Activated CD4-positive, alpha-beta memory T cell treated with anti-CD3 and anti-CD28 coated beads for 36 hours (primary cell): ENCODE results near the gene UVRAG. TPM values are rescaled to one million over a fixed set of nuclear protein-coding genes. Genes with fewer than 3 reads are reported as not detected.

Experiments used
- CTCF ChIA-PET: fragments of 350-600 bp; sonication (Branson Sonifier 250); formaldehyde crosslinking; loops from one replicate; lab custom pipeline; 2021; ENCODE audit warnings: antibody characterized with exemption, inconsistent platforms; lab: Charles Lee
- POLR2A ChIA-PET: fragments of 350-600 bp; sonication (Branson Sonifier 250); formaldehyde crosslinking; loops from one replicate; lab custom pipeline; 2021; ENCODE audit warnings: antibody characterized with exemption; lab: Charles Lee
- DNase-seq: peaks from one replicate; pipeline ENCODE4 v3.0.0-alpha.2; 2020
- H3K27ac Mint-ChIP-seq: one replicate; pipeline ENCODE4 v1.8.0; 2021; ENCODE audit warnings: mixed read lengths
- H3K27me3 Mint-ChIP-seq: one replicate; pipeline ENCODE4 v1.8.0; 2021; ENCODE audit warnings: mixed read lengths
- H3K36me3 Mint-ChIP-seq: one replicate; pipeline ENCODE4 v1.8.0; 2021; ENCODE audit warnings: mixed read lengths
- H3K4me1 Mint-ChIP-seq: one replicate; pipeline ENCODE4 v1.8.0; 2021; ENCODE audit warnings: low read depth, mixed read lengths
- H3K4me3 Mint-ChIP-seq: one replicate; pipeline ENCODE4 v1.8.0; 2021; ENCODE audit warnings: mild to moderate bottlenecking, mixed read lengths
- H3K9me3 Mint-ChIP-seq: one replicate; pipeline ENCODE4 v1.8.0; 2021; ENCODE audit warnings: mixed read lengths
- intact Hi-C: fragments of 100-400 bp; cut with micrococcal nuclease; formaldehyde crosslinking; loops from one replicate; pipeline ENCODE4 v1.15.1; 2023
- total RNA-seq, 2 experiments: library from RNA; stranded (reverse); gene quantifications; one replicate each; pipeline ENCODE4 v1.2.3, GENCODE V29; 2021

UVRAG gene
- total RNA-seq, 2 experiments from 2014 or later = 15.5 to 16.7 TPM

- intact Hi-C loops = no loop called here
- Mint-ChIP-seq H3K27ac (no peak overlapping the region), H3K36me3 (no peaks in the 10 kb centered on the region), H3K4me3 (no peak overlapping the region), H3K4me1 (peaks cover 3% of the 10 kb centered on the region), H3K9me3 (no peaks in the 10 kb centered on the region), H3K27me3 (peaks cover 2% of the 10 kb centered on the region)
- ChIA-PET CTCF (interaction anchor here (2.8 kb wide), 1 partner anchor 13 kb away, joined by 12 read pairs; no protein-coding TSS in a partner anchor), POLR2A (no interaction called here)
- DNase-seq = no peak
These were observed 350.1 kb downstream of the UVRAG start for GRCh38 chr11:76164861-76165751.

DNA sequence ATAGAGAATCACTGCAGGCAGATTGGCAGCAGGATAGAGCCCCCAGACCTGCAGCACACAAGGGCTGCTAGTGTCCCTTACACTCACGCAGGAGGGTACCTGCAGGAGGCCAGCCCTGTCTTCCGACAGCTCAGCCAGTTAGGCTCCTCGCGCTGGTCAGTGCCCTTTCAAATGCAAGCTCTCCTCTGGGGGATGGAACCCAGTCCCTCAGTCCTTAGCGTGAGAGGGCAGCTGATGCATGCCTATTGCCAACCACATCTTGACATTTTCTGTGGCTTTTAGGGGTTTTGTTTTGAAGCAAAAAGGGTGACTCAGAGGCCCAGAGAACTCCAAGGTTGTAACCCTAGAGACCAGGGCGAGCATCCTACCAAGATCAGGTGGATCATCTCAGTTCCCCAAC lies 351.3 kb downstream of the UVRAG start:
- ChIA-PET CTCF (interaction anchor here (2.8 kb wide), 1 partner anchor 14 kb away, joined by 12 read pairs; no protein-coding TSS in a partner anchor), POLR2A (no interaction called here)
- H3K9me3 Mint-ChIP-seq = no peaks in the 10 kb centered on the region
- H3K27me3 Mint-ChIP-seq = peaks cover 2% of the 10 kb centered on the region
- H3K4me1 Mint-ChIP-seq = peaks cover 3% of the 10 kb centered on the region
- DNase-seq = peak; percentile 59
- intact Hi-C loops = no loop called here
- H3K36me3 Mint-ChIP-seq = no peaks in the 10 kb centered on the region
- no peak overlapping the region for H3K4me3 Mint-ChIP-seq
- no peak overlapping the region for H3K27ac Mint-ChIP-seq

GRCh38 chr11:76167590-76167989 lies 352.6 kb downstream of the UVRAG start:
- H3K9me3 Mint-ChIP-seq = no peaks in the 10 kb centered on the region
- H3K36me3 Mint-ChIP-seq = no peaks in the 10 kb centered on the region
- H3K27me3 Mint-ChIP-seq = peaks cover 2% of the 10 kb centered on the region
- no peak overlapping the region for H3K27ac Mint-ChIP-seq
- CTCF ChIA-PET = interaction anchor here (2.8 kb wide), 1 partner anchor 15 kb away, joined by 12 read pairs; no protein-coding TSS in a partner anchor
- H3K4me3 Mint-ChIP-seq = no peak overlapping the region
- no peak for DNase-seq
- POLR2A ChIA-PET = no interaction called here
- intact Hi-C loops = no loop called here
- H3K4me1 Mint-ChIP-seq = peaks cover 3% of the 10 kb centered on the region

DNA sequence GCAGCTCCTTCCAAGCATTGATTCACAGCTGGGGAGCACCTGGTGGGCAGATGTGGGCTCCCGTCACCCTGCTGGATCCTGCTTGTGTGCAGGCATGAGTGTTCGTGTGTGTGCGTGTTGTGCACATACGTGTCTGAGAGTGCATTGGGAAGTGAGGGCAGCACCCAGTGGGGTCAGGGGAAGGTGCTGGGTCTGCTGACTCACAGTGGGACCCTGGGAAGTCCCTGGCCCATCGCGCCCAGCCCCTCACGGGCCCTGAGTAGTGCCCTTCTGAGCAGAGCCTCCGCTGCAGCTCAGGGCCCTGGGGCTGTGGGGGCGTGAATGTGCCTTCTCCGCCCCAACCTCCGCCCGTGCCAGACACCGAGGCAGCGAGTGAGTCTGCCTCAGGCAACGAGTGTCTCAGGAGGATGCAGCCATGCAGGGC lies 354.5 kb downstream of the UVRAG start:
- intact Hi-C loops = no loop called here
- CTCF ChIA-PET = no interaction called here
- DNase-seq = no peak
- H3K27me3 Mint-ChIP-seq = no peaks in the 10 kb centered on the region
- no peaks in the 10 kb centered on the region for H3K36me3 Mint-ChIP-seq
- peaks cover 3% of the 10 kb centered on the region for H3K4me1 Mint-ChIP-seq
- H3K4me3 Mint-ChIP-seq = no peak overlapping the region
- no peaks in the 10 kb centered on the region for H3K9me3 Mint-ChIP-seq
- H3K27ac Mint-ChIP-seq = no peak overlapping the region
- POLR2A ChIA-PET = no interaction called here

- POLR2A ChIA-PET = no interaction called here
- intact Hi-C loops = no loop called here
- peaks cover 3% of the 10 kb centered on the region for H3K4me1 Mint-ChIP-seq
- H3K4me3 Mint-ChIP-seq = no peak overlapping the region
- no peak for DNase-seq
- no peak overlapping the region for H3K27ac Mint-ChIP-seq
- CTCF ChIA-PET = interaction anchor here (0.5 kb wide), 1 partner anchor 145 kb away, joined by 4 read pairs; no protein-coding TSS in a partner anchor
- H3K36me3 Mint-ChIP-seq = no peaks in the 10 kb centered on the region
- H3K9me3 Mint-ChIP-seq = no peaks in the 10 kb centered on the region
- H3K27me3 Mint-ChIP-seq = no peaks in the 10 kb centered on the region
These were observed 355.5 kb downstream of the UVRAG start for GRCh38 chr11:76170468-76170867.

DNA sequence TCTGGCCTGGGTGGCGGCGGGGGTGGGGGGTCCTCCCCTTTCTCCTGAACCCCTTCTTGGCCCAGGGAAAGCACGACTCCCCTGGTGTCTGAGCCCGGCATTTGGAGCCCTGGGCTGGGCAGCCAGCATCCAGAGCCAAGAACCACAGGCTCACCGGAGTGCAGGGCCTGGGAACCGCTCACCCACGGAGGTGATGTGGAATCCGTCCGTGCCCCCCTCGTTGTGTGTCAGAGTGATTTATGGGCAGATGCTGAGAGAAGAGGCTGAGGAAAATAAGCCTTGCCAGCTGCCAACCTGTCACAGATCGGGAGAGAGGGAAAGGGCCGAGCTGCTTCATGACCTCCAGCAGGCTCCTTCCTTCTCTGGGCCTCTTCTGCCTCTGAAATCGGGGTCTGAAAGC lies 357.6 kb downstream of the UVRAG start:
- H3K27ac Mint-ChIP-seq = no peak overlapping the region
- no peak for DNase-seq
- H3K36me3 Mint-ChIP-seq = no peaks in the 10 kb centered on the region
- POLR2A ChIA-PET = no interaction called here
- H3K4me1 Mint-ChIP-seq = no peaks in the 10 kb centered on the region
- H3K27me3 Mint-ChIP-seq = no peaks in the 10 kb centered on the region
- no peak overlapping the region for H3K4me3 Mint-ChIP-seq
- CTCF ChIA-PET = no interaction called here
- no peaks in the 10 kb centered on the region for H3K9me3 Mint-ChIP-seq
- intact Hi-C loops = no loop called here

DNA sequence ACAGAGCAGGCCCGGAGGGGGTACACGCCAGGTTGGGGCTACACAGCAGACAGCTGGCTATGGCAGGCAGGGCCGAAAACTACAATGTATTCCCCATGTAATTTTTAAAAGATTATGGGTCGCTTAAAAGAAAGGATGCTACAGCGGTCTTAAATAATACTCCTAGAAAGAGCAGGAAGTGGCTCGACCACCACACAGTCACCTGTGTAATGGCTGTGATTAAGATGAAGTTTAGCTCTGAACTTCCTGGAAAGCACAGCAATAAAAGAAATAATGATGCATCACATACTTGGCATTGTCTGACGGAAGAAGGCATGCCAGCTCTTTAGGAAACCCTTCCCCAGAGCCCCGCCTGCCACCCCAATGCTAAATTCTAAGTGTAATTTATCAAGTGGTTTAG lies 358.7 kb downstream of the UVRAG start:
- Mint-ChIP-seq H3K4me3 (no peak overlapping the region), H3K27ac (no peak overlapping the region), H3K36me3 (no peaks in the 10 kb centered on the region), H3K4me1 (no peaks in the 10 kb centered on the region), H3K9me3 (no peaks in the 10 kb centered on the region), H3K27me3 (no peaks in the 10 kb centered on the region)
- intact Hi-C loops = no loop called here
- DNase-seq = no peak
- ChIA-PET CTCF (interaction anchor here (0.8 to 0.9 kb wide), 2 partner anchors 21 to 34 kb away, joined by 3 read pairs; no protein-coding TSS in a partner anchor), POLR2A (no interaction called here)

GRCh38 chr11:76174330-76174729 lies 359.3 kb downstream of the UVRAG start:
- ChIA-PET CTCF (interaction anchor here (0.8 to 0.9 kb wide), 2 partner anchors 22 to 33 kb away, joined by 3 read pairs; no protein-coding TSS in a partner anchor), POLR2A (no interaction called here)
- H3K27ac Mint-ChIP-seq = no peak overlapping the region
- H3K4me1 Mint-ChIP-seq = no peaks in the 10 kb centered on the region
- H3K9me3 Mint-ChIP-seq = no peaks in the 10 kb centered on the region
- no peak for DNase-seq
- intact Hi-C loops = no loop called here
- no peaks in the 10 kb centered on the region for H3K36me3 Mint-ChIP-seq
- no peaks in the 10 kb centered on the region for H3K27me3 Mint-ChIP-seq
- no peak overlapping the region for H3K4me3 Mint-ChIP-seq

DNA sequence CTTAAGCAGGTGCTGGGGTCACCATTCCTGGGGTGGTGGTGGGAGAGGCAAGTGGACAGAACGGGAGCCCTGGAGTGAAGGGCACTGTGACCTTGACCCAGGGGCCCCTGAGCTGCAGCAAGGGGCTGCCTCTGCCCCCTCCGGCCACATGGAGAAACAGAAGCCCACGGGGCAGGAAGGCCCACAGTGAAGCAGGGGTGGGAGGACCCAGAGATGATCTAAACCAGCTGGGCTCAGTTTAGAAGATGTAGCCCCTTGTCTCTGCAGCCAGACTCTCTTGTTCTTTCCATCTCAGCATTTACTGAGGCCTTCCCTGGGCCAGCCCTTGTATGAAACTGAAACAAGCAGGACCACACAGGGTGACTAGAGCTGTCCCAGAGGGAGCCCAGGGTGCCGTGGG lies 360.8 kb downstream of the UVRAG start:
- intact Hi-C loops = no loop called here
- H3K4me1 Mint-ChIP-seq = no peaks in the 10 kb centered on the region
- no peaks in the 10 kb centered on the region for H3K9me3 Mint-ChIP-seq
- H3K4me3 Mint-ChIP-seq = no peak overlapping the region
- ChIA-PET CTCF (no interaction called here), POLR2A (no interaction called here)
- no peak overlapping the region for H3K27ac Mint-ChIP-seq
- no peaks in the 10 kb centered on the region for H3K27me3 Mint-ChIP-seq
- H3K36me3 Mint-ChIP-seq = no peaks in the 10 kb centered on the region
- DNase-seq = no peak

- Mint-ChIP-seq H3K27me3 (no peaks in the 10 kb centered on the region), H3K4me3 (no peak overlapping the region), H3K9me3 (no peaks in the 10 kb centered on the region), H3K27ac (no peak overlapping the region), H3K36me3 (no peaks in the 10 kb centered on the region), H3K4me1 (no peaks in the 10 kb centered on the region)
- ChIA-PET CTCF (no interaction called here), POLR2A (no interaction called here)
- intact Hi-C loops = no loop called here
- no peak for DNase-seq
These were observed 361.5 kb downstream of the UVRAG start for GRCh38 chr11:76176463-76176862.

GRCh38 chr11:76177250-76177686 lies 362.3 kb downstream of the UVRAG start:
- DNase-seq = no peak
- Mint-ChIP-seq H3K4me1 (no peaks in the 10 kb centered on the region), H3K27ac (no peak overlapping the region), H3K36me3 (no peaks in the 10 kb centered on the region), H3K27me3 (no peaks in the 10 kb centered on the region), H3K4me3 (no peak overlapping the region), H3K9me3 (no peaks in the 10 kb centered on the region)
- ChIA-PET POLR2A (no interaction called here), CTCF (no interaction called here)
- intact Hi-C loops = no loop called here

DNA sequence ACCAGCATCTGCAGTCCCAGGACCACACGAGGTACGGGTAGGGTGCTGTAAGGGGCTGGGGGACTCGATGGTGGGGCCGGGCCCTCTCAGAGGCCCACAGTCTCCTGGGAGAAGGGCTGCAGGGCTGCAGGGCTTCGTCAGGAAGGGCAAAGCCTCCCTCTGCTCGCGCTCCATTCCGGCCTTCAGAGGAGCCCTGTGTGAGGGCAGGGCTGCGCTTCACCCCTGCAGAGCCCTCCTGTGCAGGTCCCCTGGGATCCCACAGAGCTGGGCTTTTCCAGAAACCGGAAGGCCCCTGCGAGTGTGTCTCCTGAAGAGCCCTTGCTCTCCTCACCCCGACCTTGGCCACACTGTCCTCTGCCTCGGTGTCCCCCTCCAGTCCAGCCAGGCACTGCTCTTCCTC lies 364.1 kb downstream of the UVRAG start:
- intact Hi-C loops = no loop called here
- Mint-ChIP-seq H3K4me3 (no peak overlapping the region), H3K9me3 (no peaks in the 10 kb centered on the region), H3K4me1 (no peaks in the 10 kb centered on the region), H3K27me3 (no peaks in the 10 kb centered on the region), H3K36me3 (no peaks in the 10 kb centered on the region), H3K27ac (no peak overlapping the region)
- CTCF ChIA-PET = no interaction called here
- no peak for DNase-seq
- POLR2A ChIA-PET = no interaction called here
